ENCODE results near the gene NUP93. TPM values are rescaled to one million over a fixed set of nuclear protein-coding genes. Genes with fewer than 3 reads are reported as not detected.

NUP93 gene
- total and polyA plus RNA-seq, 2 of the 8 experiments (the other 6 are each of a cell fraction or from before 2014, with no cell fraction given): 147 to 201 TPM

- no peak overlapping the region for H3K56ac ChIP-seq (replicated peaks; ENCODE audit: insufficient read length, low read depth, low read length)
- no peaks in the 10 kb centered on the region for H3K9me3 ChIP-seq (ENCODE audit: insufficient read depth in 2 of 2, low read depth in 1 of 2, low read length in 1 of 2)
- no peak for TF ChIP-seq RAD21 (IDR thresholded peaks at IDR 0.05 in 1 of 2, conservative IDR thresholded peaks at IDR 0.05 in 1 of 2; ENCODE audit: low read depth in 2 of 2, low read length in 2 of 2)
- no peak for TF ChIP-seq CTBP2 (IDR thresholded peaks at IDR 0.05; ENCODE audit: borderline replicate concordance, insufficient read depth, insufficient read length, low read length)
- no peak for TF ChIP-seq POLR2A (IDR thresholded peaks at IDR 0.05; ENCODE audit: control extremely low read depth in 1 of 2, low read depth in 2 of 2, low read length in 2 of 2)
- TF ChIP-seq TAF1 (IDR thresholded peaks at IDR 0.05; ENCODE audit: low read depth, low read length): no peak
- no peak for TF ChIP-seq RNF2 (IDR thresholded peaks at IDR 0.05; ENCODE audit: borderline replicate concordance, low read depth, low read length, missing control alignments, poor library complexity, severe bottlenecking)
- TF ChIP-seq EP300 (IDR thresholded peaks at IDR 0.05; ENCODE audit: borderline replicate concordance in 1 of 2, low read depth in 2 of 2, low read length in 2 of 2): no peak
- no peak for TF ChIP-seq JUND (IDR thresholded peaks at IDR 0.05; ENCODE audit: low read length)
- no peak for TF ChIP-seq CTCF (IDR thresholded peaks at IDR 0.05; ENCODE audit: control extremely low read depth in 1 of 3, insufficient read depth in 1 of 3, low read depth in 1 of 3, low read length in 3 of 3)
- TF ChIP-seq YY1 (IDR thresholded peaks at IDR 0.05; ENCODE audit: low read depth, low read length): no peak
- no peak for TF ChIP-seq NRF1 (IDR thresholded peaks at IDR 0.05; ENCODE audit: low read depth, low read length)
- peaks cover 3 to 41% (median 15%) of the 10 kb centered on the region in 4 experiments for H3K36me3 ChIP-seq (ENCODE audit: control insufficient read depth in 2 of 4, insufficient read depth in 4 of 4, low read length in 3 of 4)
- no peaks in the 10 kb centered on the region for H3K27me3 ChIP-seq (replicated peaks in 1 of 4; ENCODE audit: control insufficient read depth in 3 of 4, extremely low read depth in 1 of 4, insufficient read depth in 3 of 4, low read length in 3 of 4)
- H2AK5ac ChIP-seq (ENCODE audit: low read depth, low read length): no peak overlapping the region
- no peak overlapping the region for H3K18ac ChIP-seq (ENCODE audit: extremely low read depth, low read length)
- H4K20me1 ChIP-seq (replicated peaks in 1 of 2; ENCODE audit: control insufficient read depth in 1 of 2, insufficient read depth in 2 of 2, low read length in 2 of 2): peaks cover 3 to 5% of the 10 kb centered on the region in 2 experiments
- H3K4me1 ChIP-seq (replicated peaks in 1 of 4; ENCODE audit: control insufficient read depth in 3 of 4, insufficient read depth in 4 of 4, low read length in 3 of 4): peaks cover 0 to 3% (median 1%) of the 10 kb centered on the region in 4 experiments; a peak in 1 of 7 replicates
- ChIA-PET CTCF (ENCODE audit: partially characterized antibody) (interaction anchor here (1.1 to 1.2 kb wide), 3 partner anchors 23 to 43 kb away, joined by 3 to 4 read pairs (median 3); no protein-coding TSS in a partner anchor), POLR2A (ENCODE audit: partially characterized antibody) (no interaction called here)
- FAIRE-seq: no peak
- H3K23me2 ChIP-seq (ENCODE audit: low read depth, low read length): no peaks in the 10 kb centered on the region
- no peak overlapping the region for H3K4me2 ChIP-seq (ENCODE audit: insufficient read depth in 1 of 2, low read depth in 2 of 2, low read length in 2 of 2)
- no peak overlapping the region for H4K5ac ChIP-seq (ENCODE audit: insufficient read length, low read depth, low read length)
- H3K14ac ChIP-seq (ENCODE audit: insufficient read length): no peak overlapping the region
- DNase-seq (ENCODE audit: low read depth in 1 of 2, low spot score in 2 of 2): no peak
- no peak overlapping the region for H3K4ac ChIP-seq (replicated peaks; ENCODE audit: insufficient read length, low read depth, low read length)
- no peak overlapping the region for H2BK5ac ChIP-seq (ENCODE audit: low read depth, low read length)
- H2BK120ac ChIP-seq (replicated peaks; ENCODE audit: low read depth, low read length): no peak overlapping the region
- no peaks in the 10 kb centered on the region for H3K79me1 ChIP-seq (ENCODE audit: low read depth, low read length)
- no peak overlapping the region for H2BK20ac ChIP-seq (ENCODE audit: low read length)
- H3K9ac ChIP-seq (replicated peaks in 1 of 4; ENCODE audit: extremely low read depth in 1 of 4, low read depth in 3 of 4, low read length in 3 of 4): no peak overlapping the region
- no peak overlapping the region for H4K8ac ChIP-seq (ENCODE audit: extremely low read depth, insufficient read depth, low read length)
- H3K79me2 ChIP-seq (ENCODE audit: control insufficient read depth in 1 of 2, insufficient read depth in 2 of 2, low read length in 2 of 2): no peaks in the 10 kb centered on the region
- no peak overlapping the region for H2BK12ac ChIP-seq (ENCODE audit: low read depth, low read length)
- H2BK15ac ChIP-seq (ENCODE audit: low read length): no peak overlapping the region
- no peak overlapping the region for H3K27ac ChIP-seq (ENCODE audit: low read depth, low read length)
- H3K4me3 ChIP-seq (ENCODE audit: extremely low read depth in 1 of 4, insufficient read depth in 2 of 4, low read depth in 3 of 4, low read length in 4 of 4): no peak overlapping the region
- no peak overlapping the region for H4K91ac ChIP-seq (replicated peaks; ENCODE audit: insufficient read length, low read length)
- no peak overlapping the region for H2AFZ ChIP-seq (ENCODE audit: low read length)
- H3K23ac ChIP-seq (ENCODE audit: insufficient read length): no peak overlapping the region
Observed at GRCh38 chr16:56825826-56826225, 95.9 kb downstream of the NUP93 start.

Data from H1 (cell line).